ENCODE measurements around the gene HNMT.

The HNMT gene

DNA sequence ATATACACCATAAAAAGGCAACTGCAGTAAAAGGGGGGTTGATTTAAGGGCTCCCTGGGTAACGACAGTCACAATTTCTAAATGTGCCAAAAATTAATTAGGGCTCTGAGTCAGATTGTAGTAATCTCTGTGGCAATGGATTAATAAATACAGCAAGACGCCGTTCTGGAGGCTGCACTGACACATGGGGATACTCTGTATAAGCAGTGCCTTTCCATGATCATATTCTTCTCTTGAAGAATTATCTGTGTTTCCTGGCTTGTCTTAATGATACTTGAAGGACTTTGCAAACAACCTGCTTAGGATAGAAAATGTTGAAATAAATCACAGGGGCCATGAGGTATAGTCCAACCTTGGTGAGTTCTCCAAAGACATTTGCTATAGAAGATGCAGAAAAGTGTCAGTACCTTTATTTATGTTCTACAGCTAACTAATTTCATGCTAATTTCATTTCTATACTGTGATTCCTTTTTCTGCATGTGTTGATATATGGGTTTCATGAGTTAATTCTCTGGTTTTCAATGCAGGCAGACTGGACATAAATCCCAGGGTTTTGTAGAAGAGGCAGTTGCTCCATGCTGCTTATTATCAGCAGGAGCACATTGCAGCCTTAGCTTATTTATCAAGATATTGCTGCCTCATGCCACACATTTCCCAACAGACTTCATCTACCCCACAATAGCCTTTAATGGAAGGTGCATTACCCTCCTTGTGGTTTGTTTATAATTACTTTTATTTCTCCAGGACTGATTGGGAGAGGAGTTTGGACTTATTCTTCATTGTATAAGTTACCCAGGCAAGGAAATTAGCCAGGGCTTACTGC lies 54.8 kb downstream of the HNMT start:
- DNase-seq (ENCODE audit: low read depth) = no peak
- H3K4me3 ChIP-seq (ENCODE audit: low read length) = no peak overlapping the region
- TF ChIP-seq, protein P1, sequence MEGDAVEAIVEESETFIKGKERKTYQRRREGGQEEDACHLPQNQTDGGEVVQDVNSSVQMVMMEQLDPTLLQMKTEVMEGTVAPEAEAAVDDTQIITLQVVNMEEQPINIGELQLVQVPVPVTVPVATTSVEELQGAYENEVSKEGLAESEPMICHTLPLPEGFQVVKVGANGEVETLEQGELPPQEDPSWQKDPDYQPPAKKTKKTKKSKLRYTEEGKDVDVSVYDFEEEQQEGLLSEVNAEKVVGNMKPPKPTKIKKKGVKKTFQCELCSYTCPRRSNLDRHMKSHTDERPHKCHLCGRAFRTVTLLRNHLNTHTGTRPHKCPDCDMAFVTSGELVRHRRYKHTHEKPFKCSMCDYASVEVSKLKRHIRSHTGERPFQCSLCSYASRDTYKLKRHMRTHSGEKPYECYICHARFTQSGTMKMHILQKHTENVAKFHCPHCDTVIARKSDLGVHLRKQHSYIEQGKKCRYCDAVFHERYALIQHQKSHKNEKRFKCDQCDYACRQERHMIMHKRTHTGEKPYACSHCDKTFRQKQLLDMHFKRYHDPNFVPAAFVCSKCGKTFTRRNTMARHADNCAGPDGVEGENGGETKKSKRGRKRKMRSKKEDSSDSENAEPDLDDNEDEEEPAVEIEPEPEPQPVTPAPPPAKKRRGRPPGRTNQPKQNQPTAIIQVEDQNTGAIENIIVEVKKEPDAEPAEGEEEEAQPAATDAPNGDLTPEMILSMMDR (conservative IDR thresholded peaks at IDR 0.05; ENCODE audit: low read length) = no peak

DNA sequence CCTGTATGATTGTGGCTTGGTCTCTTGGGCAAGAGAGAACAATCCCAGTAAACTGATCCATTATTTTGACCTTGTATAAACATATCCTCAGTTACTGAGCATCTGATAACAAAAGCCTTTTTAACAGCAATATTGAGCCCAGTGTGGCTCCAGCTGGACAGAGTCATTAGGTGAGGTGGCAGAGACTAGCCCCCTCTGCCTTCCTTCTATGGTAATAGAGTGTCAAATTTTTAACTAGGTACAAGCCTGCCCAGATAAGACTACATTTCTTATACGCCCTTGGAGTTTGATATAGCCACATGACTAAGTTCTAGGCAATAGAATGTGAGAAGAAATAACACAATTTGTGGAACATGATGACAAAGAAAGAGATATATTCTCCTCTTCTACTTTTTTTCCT lies 56.2 kb downstream of the HNMT start:
- no peak for DNase-seq (ENCODE audit: low read depth)
- H3K4me3 ChIP-seq (ENCODE audit: low read length) = no peak overlapping the region
- TF ChIP-seq, protein P1 (conservative IDR thresholded peaks at IDR 0.05; ENCODE audit: low read length) = no peak

DNA sequence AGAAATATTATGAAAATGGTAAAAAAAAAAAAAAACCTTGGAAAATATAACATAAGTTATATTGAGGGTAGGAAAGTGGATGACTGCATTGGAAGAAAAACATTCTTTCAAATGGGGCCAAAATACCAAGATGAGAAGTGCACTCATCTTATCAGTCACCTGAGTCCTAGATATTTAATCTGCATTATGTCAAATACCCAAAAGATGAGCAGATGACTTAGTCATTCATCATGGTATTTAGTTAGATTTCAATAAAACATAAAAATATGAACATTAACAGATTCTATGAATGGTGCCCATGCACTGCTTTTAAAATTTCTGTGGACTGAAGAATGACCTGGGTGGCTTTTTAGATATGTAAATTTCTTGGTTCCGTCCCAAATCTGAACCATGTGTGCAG lies 56.9 kb downstream of the HNMT start:
- TF ChIP-seq, protein P1 (conservative IDR thresholded peaks at IDR 0.05; ENCODE audit: low read length) = no peak
- H3K4me3 ChIP-seq (ENCODE audit: low read length) = no peak overlapping the region
- DNase-seq (ENCODE audit: low read depth) = no peak

DNA sequence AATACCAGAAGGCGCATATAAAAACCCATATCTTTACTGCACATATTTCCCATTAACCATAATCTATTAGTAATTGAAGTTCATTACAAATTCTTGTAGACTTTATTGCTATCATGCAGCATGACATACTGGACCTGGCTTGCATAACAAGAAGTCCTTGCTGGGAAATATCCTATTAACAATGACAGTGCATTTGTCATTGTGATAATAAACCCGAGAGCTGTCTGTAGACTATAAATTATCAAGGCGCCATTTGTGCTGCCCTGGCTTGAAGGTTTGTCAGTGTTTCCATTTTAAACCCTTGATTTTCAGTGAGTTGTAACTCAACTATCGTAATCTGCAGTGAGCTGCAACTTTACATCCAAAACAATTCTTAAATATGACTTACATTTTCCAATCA lies 59.0 kb downstream of the HNMT start:
- TF ChIP-seq, protein P1 (conservative IDR thresholded peaks at IDR 0.05; ENCODE audit: low read length) = no peak
- H3K4me3 ChIP-seq (ENCODE audit: low read length) = no peak overlapping the region
- DNase-seq (ENCODE audit: low read depth) = no peak

DNA sequence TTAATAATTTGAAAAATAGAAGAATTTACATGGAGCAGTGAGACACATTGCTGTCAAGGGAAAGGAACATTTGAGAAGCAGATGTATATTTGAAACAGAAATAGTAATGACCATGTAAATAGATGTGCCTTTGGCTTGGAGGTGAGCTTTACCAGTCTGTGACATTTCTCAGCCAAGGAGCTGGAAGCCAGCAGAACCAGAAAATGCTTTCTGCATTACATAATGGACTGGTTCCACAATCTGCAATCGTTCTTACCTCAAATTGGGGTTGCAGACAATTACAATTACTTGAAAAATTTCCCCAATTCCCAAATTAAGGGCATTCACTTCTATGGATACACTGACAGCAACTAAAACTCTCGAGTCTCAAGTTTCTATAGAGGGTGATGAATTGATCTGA lies 59.7 kb downstream of the HNMT start:
- no peak for DNase-seq (ENCODE audit: low read depth)
- no peak overlapping the region for H3K4me3 ChIP-seq (ENCODE audit: low read length)
- TF ChIP-seq, protein P1 (conservative IDR thresholded peaks at IDR 0.05; ENCODE audit: low read length) = no peak

DNA sequence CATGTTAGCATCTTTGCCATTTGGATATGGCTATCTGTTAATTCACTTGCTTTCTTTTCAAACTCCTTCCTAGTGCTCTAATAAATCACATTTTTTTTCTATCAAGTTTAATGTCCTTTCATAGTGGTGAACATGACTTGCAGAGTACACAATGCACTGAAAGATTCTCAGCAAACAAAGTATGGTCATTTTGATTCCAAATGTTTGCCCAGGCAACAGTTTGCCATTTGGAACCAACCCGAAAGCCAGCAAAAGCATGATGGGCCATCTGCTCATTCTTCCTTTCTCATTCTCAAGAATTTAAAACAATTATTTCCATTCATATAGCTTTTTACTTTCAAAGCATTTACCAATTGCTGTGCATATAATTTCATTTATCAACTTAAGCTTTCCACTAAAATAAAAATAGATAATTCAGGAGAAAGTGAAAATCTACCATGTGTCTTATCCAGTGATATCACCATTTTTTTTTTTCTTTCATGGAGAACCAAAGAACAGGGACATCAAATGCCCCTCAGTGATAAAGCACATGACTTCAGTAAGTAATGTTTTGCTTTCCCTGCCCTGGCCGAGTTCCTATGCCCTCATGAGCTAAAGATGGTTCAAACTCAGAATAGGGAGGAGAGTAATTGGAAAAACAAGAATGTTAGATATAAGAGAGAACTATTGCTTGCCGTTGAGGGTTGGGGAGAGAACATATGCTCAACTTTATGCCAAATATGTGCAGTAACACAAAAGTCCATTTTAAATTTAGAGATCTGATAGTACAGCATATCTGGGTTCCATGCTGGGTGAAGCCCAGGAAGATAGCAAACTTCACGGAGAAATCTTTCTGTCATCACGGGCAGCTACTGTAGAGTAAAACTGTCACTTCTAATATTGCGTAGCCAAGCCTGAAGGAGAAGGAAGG lies 62.1 kb downstream of the HNMT start:
- DNase-seq (ENCODE audit: low read depth) = no peak
- TF ChIP-seq, protein P1 (conservative IDR thresholded peaks at IDR 0.05; ENCODE audit: low read length) = no peak
- no peak overlapping the region for H3K4me3 ChIP-seq (ENCODE audit: low read length)
